ENCODE data around the gene RELN.

RELN gene

DNA sequence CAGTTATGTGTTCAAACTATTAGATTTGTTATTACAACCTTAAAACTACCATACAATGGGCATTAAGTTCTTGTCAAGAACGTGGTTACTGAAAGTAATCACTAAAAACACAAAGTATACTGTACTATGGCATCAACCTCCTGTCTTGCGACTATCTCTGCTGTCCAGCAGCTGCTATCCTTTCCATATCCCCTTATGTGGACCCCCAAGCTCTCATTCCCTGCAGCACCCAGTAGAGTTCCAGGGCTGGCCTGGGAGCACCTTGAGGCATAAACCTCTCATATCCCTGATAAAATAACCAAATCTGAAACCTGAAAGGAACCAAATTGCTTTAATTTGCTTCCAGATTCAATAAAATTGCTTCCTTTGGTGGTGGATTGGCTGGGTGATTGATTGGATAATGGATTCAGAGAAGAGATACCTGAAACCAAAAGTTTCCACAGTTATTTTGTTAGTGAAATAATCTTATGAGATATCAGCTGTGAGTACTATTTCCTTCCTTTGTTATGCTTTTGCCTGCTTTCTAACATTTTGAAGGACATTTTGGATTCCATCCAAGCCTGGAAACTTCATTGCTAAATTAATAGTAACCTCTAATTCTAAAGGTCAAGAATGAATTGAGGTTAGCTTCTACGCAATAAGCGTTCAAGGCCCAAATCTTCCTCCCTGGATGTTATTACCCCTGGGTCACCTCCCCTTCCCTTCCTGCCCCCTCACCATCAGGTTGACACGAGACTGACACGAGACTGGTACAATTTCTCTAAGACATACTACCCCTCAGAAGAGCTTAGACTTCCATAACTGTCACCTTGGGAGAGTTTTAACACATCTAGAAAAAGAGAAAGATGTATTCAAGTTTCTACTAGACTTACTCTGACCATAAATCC lies 48.8 kb downstream of the RELN start (continued):
- TF ChIP-seq GFI1B (tag by site-specific recombination; IDR thresholded peaks at IDR 0.05), result no peak

DNA sequence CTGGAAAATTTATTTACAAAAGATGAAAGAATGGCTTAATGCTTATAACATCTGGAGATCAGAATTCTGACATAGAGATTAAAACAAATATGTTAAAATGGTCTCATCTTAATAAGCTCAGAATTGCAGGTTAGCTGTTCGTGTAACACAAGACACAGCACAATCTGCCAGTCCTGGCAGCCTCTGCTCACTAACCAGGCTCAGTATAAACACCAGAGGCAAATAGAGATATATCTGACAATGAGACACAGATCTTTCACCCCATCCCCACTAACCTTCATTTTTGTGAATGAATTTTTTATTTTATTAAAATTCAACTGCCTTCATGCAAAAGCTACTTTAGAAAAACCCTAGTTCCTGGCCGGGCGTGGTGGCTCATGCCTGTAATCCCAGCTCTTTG lies 51.8 kb downstream of the RELN start:
- CTCF ChIA-PET, result no interaction called here
- H3K4me1 ChIP-seq (ENCODE audit: control insufficient read depth, insufficient read depth, low read length), result no peaks in the 10 kb centered on the region
- POLR2A ChIA-PET, result no interaction called here
- TF ChIP-seq, protein P1, sequence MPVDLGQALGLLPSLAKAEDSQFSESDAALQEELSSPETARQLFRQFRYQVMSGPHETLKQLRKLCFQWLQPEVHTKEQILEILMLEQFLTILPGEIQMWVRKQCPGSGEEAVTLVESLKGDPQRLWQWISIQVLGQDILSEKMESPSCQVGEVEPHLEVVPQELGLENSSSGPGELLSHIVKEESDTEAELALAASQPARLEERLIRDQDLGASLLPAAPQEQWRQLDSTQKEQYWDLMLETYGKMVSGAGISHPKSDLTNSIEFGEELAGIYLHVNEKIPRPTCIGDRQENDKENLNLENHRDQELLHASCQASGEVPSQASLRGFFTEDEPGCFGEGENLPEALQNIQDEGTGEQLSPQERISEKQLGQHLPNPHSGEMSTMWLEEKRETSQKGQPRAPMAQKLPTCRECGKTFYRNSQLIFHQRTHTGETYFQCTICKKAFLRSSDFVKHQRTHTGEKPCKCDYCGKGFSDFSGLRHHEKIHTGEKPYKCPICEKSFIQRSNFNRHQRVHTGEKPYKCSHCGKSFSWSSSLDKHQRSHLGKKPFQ (tag by site-specific recombination; IDR thresholded peaks at IDR 0.05), result no peak
- TF ChIP-seq ZNF791 (tag by site-specific recombination; IDR thresholded peaks at IDR 0.05), result no peak
- TF ChIP-seq ZNF223 (tag by site-specific recombination; IDR thresholded peaks at IDR 0.05), result no peak
- TF ChIP-seq, protein P2, sequence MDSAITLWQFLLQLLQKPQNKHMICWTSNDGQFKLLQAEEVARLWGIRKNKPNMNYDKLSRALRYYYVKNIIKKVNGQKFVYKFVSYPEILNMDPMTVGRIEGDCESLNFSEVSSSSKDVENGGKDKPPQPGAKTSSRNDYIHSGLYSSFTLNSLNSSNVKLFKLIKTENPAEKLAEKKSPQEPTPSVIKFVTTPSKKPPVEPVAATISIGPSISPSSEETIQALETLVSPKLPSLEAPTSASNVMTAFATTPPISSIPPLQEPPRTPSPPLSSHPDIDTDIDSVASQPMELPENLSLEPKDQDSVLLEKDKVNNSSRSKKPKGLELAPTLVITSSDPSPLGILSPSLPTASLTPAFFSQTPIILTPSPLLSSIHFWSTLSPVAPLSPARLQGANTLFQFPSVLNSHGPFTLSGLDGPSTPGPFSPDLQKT (IDR thresholded peaks at IDR 0.05; ENCODE audit: borderline replicate concordance, low read depth, low read length), result no peak
- TF ChIP-seq ZBTB8A (tag by site-specific recombination; IDR thresholded peaks at IDR 0.05), result no peak
- no peak for TF ChIP-seq ZBTB17 (tag by site-specific recombination; IDR thresholded peaks at IDR 0.05)
- no peak for TF ChIP-seq EGR2 (tag by site-specific recombination; IDR thresholded peaks at IDR 0.05; ENCODE audit: low read depth)
- TF ChIP-seq ZNF830 (tag by site-specific recombination; IDR thresholded peaks at IDR 0.05; ENCODE audit: low read depth), result no peak
- TF ChIP-seq ZNF701 (tag by site-specific recombination; IDR thresholded peaks at IDR 0.05), result no peak
- TF ChIP-seq ZNF391 (tag by site-specific recombination; IDR thresholded peaks at IDR 0.05; ENCODE audit: borderline replicate concordance, low read depth), result no peak
- TF ChIP-seq HOXC10 (CRISPR knock-in tag; IDR thresholded peaks at IDR 0.05), result no peak
- TF ChIP-seq ZNF184 (tag by site-specific recombination; IDR thresholded peaks at IDR 0.05), result no peak
- no peak for TF ChIP-seq ZNF521 (tag by site-specific recombination; IDR thresholded peaks at IDR 0.05)
- TF ChIP-seq ZXDB (tag by site-specific recombination; IDR thresholded peaks at IDR 0.05), result no peak
- H3K27ac ChIP-seq (ENCODE audit: extremely low read depth, low read depth, low read length), result no peak overlapping the region
- no peaks in the 10 kb centered on the region for H3K9me3 ChIP-seq (ENCODE audit: control insufficient read depth, insufficient read depth, low read depth, low read length)
- H3K36me3 ChIP-seq (ENCODE audit: control insufficient read depth in 2 of 2, insufficient read depth in 1 of 2, low read length in 2 of 2), result no peaks in the 10 kb centered on the region
- no peak overlapping the region for H3K4me3 ChIP-seq (ENCODE audit: low read depth, low read length)

DNA sequence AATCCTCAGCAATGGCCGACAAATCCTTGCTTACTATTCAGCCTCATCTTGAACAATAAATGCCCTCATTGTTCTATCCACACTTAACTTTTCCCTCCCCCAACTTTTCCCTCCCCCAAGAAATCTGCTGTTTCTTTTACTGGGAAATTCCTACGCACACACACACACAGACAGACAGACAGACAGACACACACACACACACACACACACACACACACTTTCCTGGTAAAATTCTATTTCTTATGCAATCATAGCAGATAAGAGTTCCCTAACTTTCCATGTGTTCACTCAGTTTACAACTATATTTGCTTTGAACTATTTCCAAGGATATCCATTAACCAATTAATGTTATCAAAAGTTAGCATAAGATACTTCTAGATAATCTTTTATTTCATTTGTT lies 52.9 kb downstream of the RELN start:
- POLR2A ChIA-PET, result no interaction called here
- CTCF ChIA-PET, result no interaction called here
- H3K4me1 ChIP-seq (ENCODE audit: control insufficient read depth, insufficient read depth, low read length), result no peaks in the 10 kb centered on the region
- TF ChIP-seq ZSCAN16 (tag by site-specific recombination; IDR thresholded peaks at IDR 0.05) (no peak), ZBTB17 (tag by site-specific recombination; IDR thresholded peaks at IDR 0.05) (no peak), KLF10 (tag by site-specific recombination; IDR thresholded peaks at IDR 0.05) (no peak), ZNF747 (tag by site-specific recombination; IDR thresholded peaks at IDR 0.05) (no peak), HOXD13 (CRISPR knock-in tag; IDR thresholded peaks at IDR 0.05; ENCODE audit: borderline replicate concordance) (no peak), ZNF214 (tag by site-specific recombination; IDR thresholded peaks at IDR 0.05; ENCODE audit: borderline replicate concordance) (no peak), ZNF16 (tag by site-specific recombination; IDR thresholded peaks at IDR 0.05; ENCODE audit: low read depth) (no peak), KLF1 (tag by site-specific recombination; IDR thresholded peaks at IDR 0.05) (no peak)
- TF ChIP-seq, protein P3, sequence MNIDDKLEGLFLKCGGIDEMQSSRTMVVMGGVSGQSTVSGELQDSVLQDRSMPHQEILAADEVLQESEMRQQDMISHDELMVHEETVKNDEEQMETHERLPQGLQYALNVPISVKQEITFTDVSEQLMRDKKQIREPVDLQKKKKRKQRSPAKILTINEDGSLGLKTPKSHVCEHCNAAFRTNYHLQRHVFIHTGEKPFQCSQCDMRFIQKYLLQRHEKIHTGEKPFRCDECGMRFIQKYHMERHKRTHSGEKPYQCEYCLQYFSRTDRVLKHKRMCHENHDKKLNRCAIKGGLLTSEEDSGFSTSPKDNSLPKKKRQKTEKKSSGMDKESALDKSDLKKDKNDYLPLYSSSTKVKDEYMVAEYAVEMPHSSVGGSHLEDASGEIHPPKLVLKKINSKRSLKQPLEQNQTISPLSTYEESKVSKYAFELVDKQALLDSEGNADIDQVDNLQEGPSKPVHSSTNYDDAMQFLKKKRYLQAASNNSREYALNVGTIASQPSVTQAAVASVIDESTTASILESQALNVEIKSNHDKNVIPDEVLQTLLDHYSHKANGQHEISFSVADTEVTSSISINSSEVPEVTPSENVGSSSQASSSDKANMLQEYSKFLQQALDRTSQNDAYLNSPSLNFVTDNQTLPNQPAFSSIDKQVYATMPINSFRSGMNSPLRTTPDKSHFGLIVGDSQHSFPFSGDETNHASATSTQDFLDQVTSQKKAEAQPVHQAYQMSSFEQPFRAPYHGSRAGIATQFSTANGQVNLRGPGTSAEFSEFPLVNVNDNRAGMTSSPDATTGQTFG (tag by site-specific recombination; IDR thresholded peaks at IDR 0.05; ENCODE audit: borderline replicate concordance), result no peak
- TF ChIP-seq, protein P4, sequence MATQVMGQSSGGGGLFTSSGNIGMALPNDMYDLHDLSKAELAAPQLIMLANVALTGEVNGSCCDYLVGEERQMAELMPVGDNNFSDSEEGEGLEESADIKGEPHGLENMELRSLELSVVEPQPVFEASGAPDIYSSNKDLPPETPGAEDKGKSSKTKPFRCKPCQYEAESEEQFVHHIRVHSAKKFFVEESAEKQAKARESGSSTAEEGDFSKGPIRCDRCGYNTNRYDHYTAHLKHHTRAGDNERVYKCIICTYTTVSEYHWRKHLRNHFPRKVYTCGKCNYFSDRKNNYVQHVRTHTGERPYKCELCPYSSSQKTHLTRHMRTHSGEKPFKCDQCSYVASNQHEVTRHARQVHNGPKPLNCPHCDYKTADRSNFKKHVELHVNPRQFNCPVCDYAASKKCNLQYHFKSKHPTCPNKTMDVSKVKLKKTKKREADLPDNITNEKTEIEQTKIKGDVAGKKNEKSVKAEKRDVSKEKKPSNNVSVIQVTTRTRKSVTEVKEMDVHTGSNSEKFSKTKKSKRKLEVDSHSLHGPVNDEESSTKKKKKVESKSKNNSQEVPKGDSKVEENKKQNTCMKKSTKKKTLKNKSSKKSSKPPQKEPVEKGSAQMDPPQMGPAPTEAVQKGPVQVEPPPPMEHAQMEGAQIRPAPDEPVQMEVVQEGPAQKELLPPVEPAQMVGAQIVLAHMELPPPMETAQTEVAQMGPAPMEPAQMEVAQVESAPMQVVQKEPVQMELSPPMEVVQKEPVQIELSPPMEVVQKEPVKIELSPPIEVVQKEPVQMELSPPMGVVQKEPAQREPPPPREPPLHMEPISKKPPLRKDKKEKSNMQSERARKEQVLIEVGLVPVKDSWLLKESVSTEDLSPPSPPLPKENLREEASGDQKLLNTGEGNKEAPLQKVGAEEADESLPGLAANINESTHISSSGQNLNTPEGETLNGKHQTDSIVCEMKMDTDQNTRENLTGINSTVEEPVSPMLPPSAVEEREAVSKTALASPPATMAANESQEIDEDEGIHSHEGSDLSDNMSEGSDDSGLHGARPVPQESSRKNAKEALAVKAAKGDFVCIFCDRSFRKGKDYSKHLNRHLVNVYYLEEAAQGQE (tag by site-specific recombination; IDR thresholded peaks at IDR 0.05), result no peak

More for the DNA sequence above, 52.9 kb downstream of the RELN start:
- H3K36me3 ChIP-seq (ENCODE audit: control insufficient read depth in 2 of 2, insufficient read depth in 1 of 2, low read length in 2 of 2), result no peaks in the 10 kb centered on the region
- H3K4me3 ChIP-seq (ENCODE audit: low read depth, low read length), result no peak overlapping the region
- no peaks in the 10 kb centered on the region for H3K9me3 ChIP-seq (ENCODE audit: control insufficient read depth, insufficient read depth, low read depth, low read length)
- H3K27ac ChIP-seq (ENCODE audit: extremely low read depth, low read depth, low read length), result no peak overlapping the region

All from HEK293 (cell line).